NCI-H2196 treated with DMSO at 0.1 percent for 48 hours (cell line): ENCODE results near the gene TSC22D4.
A peak's percentile ranks its signal among the peaks of the same experiment; 100 is the strongest.
"Not testable (repeated sequence)": the region's sequence is repeated elsewhere in the genome, so short reads cannot be mapped to it uniquely, and the experiment has no call there.

ENCODE experiments used
- DNase-seq: peaks from one replicate; lab custom pipeline; 2025; ENCODE audit not compliant: unreplicated experiment; lab: John Stamatoyannopoulos, UW

Gene TSC22D4

DNA sequence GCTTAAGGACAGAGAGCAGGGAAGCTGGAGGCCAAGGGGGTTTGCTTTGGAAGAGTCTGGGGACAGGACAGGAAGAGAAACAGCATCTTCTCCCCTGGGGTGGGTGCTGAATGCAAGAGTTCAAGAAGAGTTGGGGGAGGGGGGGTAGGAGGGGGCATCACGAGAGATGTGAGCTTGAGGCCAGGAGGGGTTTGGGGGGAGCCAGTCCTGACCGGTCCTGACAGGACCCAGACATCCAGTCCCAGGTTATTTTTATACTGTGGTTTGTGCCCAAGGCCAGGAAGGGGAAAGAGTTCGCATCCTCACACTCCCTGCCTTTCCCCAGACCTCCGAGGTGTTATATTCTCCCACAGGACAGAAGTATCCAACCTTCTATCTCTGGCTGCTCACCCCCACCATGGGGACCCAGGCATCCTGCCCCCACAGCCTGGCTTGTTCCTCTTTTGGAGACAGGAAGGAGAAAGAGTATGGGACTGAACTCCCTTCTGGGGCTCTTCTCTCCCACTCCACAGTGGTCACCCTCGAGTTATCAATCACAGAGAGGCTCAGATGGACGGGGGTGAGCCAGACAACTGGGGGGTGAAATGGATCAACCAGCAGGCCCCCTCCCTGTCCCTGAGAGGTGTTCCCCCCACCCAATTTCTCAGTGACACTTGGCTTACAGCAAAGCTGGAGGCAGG lies 2.8 kb downstream of the TSC22D4 start:
- no peak for DNase-seq

DNA sequence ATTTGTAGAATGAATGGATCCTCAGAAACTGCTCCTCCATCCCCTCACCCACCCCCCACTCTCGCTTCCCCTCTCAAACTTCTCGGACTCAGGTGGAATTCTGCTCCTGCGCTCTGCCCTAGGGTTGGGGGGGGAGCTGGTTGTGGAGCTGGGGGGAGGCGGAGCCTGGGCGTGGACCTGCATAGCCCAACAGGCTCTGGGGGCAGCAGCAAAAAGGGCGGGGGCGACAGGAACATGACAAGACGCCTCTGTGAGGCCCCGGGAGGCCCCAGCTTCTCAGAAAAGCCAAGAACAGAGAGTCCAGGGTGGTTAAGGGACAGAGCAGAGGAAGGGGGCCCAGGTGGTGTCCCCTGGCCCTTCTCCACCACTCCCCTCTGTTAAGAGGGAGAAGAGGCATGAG lies 3.5 kb downstream of the TSC22D4 start:
- DNase-seq: no peak

DNA sequence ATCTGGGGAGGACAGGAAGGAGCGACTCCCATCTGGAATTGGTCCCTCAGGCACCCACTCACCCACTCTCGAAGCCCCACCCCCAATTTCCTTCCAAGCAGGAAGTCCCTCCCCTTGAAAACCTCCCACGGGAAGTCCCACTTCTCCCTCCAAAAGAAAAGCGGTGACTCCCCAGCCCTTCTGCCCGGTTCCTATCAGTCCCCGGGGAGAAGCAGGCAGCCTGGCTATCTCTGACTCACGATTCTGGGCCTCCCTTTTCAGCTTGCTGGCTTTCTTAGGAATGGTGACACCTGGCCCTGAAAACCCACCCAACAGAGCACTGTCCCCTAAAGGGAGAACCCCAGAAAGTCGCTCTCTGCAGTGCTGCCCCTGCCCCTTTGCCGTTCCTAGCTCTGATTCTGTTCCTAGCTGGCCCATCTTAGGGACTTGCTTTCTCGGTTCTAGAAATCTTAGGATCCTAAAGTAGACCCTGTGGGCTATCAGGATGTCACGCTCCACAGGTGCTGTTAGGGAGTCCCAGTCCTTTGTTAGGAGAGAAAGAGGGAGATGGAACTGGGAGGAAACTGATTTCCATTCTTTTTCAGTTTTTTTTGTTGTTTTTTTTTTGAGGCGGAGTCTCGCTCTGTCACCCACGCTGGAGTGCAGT lies 6.0 kb downstream of the TSC22D4 start:
- DNase-seq: no peak

GRCh38 chr7:100472121-100472851 lies 6.7 kb downstream of the TSC22D4 start:
- no peak for DNase-seq

- no peak for DNase-seq
Observed at GRCh38 chr7:100471021-100471420, 8.0 kb downstream of the TSC22D4 start.

DNA sequence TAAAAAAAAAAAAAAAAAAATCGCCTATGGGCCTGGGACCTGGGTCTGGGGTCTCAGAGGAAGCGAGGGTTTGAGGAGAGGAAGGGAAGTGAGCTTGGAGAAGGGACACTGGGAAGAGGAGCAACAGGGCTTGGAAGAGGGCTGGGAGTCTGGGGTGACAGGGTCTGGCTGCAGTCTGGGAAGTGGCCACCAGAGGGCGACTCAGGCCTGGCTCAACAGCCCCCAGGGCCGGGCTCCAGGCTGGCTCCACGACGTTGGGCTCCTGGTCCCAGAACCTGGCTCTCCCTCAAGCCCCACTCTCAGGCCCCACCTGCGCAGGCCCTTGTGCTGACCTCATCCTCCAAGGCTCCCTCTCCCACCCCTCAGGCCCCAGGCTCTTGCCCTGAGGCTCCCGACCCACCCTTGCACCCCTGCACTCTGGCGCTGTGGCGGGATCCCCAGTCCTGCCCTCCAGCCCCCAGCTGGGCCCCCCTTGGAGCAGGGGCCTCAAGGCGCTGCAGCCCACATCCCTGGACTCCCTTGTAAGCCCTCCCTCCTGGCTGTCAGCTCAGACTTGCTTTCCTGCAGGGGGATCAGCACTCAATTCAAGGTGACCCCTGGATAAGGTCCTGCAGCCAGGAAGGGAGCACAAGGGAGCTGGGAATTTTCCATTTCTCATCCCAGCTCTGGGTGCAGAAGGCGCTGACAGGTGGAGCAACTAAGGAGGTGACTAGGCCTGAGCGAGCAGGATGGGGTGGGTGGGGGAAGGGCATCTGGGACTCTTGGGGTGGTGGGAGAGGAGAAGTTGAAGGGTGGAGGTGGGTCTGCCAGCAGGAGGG lies 9.6 kb downstream of the TSC22D4 start:
- peak; percentile 43 for DNase-seq

DNA sequence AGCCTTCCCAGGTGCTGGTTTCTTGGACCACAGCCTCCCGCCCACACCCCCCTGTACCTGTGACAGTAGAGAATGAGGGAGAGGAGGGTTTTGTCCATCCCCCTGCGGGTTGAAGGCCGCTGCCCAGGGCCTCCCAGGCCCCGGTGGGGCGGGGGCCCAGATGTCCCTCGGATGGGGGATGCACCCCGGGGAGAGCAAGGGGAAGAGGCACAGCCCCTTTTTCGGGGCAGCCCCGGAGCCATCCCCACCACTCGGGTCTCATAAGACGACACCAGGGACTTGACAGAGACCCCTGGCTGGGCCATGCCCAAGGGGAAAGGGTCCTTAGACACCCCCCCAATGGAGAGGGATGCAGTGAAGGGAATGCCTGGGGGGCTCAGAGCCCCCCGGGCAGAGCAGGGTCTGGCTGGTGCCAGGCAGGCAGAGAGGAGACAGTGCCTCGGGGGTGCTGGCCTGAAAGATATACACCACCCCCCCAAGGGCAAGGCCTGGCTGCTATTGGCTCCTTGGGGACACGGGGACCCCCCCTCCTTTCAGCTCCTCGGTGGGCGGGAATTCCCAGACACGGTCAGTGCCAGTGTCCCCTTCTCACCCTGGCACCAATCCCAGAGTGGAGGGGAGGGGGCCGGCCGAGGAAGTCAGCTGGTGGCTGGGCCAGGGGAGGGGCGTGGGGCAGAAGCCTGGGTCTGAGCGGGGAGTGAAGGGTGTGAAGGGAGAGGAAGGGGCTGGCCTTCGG lies 11.2 kb downstream of the TSC22D4 start:
- DNase-seq: no peak

GRCh38 chr7:100466653-100467605 lies 12.1 kb downstream of the TSC22D4 start:
- DNase-seq: no peak

DNA sequence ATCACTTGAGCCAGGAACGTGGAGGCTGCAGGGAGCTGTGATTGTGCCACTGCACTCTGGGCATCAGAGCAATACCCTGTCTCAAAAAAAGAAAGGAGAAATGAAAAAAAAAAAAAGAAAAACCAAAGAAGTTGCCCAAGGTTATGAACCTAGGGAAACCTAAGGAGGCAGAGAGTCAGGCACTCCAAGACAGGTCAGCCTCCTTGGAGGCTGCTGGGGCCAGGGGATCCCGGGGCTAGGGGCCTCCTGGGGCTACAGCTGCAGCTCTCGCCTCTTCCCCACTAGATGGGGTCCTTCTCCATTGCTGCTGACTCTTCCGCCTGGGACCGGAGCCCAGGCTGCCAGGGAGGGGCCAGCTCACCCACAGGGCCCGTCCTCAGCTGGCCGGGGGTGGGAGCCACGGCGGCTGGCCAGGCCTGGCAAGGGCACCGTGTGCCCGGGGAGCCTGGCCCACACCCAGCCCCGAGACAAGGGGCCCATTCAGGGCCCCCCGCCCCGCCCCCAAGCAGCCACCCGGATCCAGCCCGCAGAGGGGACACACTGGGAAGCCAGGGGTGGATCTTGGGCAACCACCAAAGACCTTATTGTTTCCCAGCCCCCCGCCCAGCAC lies 13.2 kb downstream of the TSC22D4 start:
- DNase-seq: peak; percentile 87

DNA sequence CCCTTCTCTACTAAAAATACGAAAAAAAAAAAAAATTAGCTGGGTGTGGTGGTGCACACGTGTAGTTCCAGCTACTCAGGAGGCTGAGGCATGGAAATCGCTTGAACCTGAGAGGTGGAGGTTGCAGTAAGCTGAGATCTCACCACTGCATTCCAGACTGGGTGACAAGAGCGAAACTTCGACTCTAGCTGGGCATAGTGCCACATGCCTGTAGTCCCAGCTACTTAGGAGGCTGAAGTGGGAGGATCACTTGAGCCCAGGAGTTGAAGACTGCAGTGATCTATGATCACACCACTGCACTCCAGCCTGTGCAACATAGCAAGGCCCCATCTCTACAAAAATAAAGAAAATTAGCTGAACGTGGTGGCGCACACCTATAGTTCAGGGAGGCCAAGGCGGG lies 13.7 kb downstream of the TSC22D4 start:
- no peak for DNase-seq

GRCh38 chr7:100464791-100465190 lies 14.2 kb downstream of the TSC22D4 start:
- DNase-seq: no peak

- DNase-seq: no peak
Observed at GRCh38 chr7:100464210-100464660, 14.8 kb downstream of the TSC22D4 start, which contains the start of gene SPACDR. Gene SPACDR (minus strand): TSS chr7:100464260. CDS start chr7:100464025, 235 bp downstream.

- DNase-seq: no peak
Observed at GRCh38 chr7:100457033-100457432, 22.0 kb downstream of the TSC22D4 start.

DNA sequence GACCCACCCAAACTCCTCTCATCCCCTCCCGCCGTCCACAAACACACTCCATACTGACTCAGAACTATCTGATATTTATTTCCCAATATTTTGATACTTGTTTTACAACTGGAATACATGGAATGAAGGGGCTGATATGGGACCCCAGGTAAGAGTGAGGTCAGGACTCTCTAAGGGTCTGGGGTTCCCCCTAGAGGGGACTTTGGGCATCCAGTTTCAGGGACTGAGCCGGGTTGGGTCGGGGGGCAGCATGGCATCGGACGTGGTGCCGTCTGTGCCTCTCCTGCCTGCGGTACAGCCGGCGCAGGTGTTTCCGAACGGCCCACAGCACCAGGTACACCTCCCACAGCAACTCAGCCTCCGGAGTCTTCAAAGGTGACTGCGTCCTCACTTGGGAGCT lies 22.5 kb downstream of the TSC22D4 start:
- DNase-seq: no peak

GRCh38 chr7:100455206-100455605 lies 23.8 kb downstream of the TSC22D4 start:
- DNase-seq: no peak

- not testable (repeated sequence) for DNase-seq
Observed at GRCh38 chr7:100453854-100454253, 25.2 kb downstream of the TSC22D4 start.

- DNase-seq: no peak
Observed at GRCh38 chr7:100452513-100452912, 26.5 kb downstream of the TSC22D4 start.

DNA sequence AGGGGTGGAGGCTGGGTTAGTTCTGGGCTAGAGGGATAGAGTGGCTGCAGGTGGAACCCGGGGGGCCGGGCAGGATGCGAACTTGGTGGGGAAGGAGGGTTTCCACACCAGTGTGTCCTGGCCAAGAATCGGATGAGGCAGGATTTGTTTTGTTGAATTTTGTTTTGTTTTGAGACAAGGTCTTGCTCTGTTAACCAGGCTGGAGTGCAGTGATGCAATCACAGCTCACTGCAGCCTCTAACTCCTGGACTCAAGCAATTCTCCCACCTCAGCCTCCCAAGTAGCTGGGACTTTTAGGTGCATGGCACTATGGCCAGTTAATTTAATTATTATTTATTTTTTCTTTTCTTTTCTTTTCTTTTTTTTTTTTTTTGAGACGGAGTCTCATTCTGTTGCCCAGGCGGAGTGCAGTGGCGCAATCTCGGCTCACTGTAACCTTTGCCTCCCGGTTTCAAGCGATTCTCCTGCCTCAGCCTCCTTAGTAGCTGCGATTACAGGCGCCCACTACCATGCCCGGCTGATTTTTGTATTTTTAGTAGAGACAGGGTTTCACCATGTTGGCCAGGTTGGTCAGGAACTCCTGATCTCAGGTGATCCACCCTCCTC lies 29.7 kb downstream of the TSC22D4 start:
- DNase-seq: no peak
